DMS53 treated with DMSO at 0.1 percent for 48 hours (cell line): ENCODE results near the gene MME.

Experiments
- DNase-seq: peaks from one replicate; lab custom pipeline; 2025; ENCODE audit not compliant: unreplicated experiment; lab: John Stamatoyannopoulos, UW

MME gene

DNA sequence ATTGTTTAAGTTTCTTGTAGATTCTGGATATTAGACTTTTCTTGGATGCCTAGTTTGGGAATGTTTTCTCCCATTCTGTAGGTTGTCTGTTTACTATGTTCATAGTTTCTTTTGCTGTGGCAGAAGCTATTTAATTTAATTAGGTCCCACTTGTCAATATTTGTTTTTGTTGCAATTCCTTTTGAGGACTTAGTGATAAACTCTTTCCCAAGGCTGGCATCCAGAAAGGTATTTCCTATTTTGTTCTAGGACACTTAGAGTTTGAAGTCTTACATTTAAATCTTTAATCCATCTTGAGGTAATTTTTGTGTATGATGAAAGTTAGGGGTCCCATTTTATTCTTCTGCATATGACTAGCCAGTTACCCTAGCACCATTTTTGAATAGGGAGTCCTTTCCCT is 54.9 kb downstream of the MME start:
- no peak for DNase-seq

GRCh38 chr3:155138677-155139076 is 58.6 kb downstream of the MME start:
- DNase-seq = no peak

- no peak for DNase-seq
Observed at GRCh38 chr3:155147588-155147987, 67.5 kb downstream of the MME start.

DNA sequence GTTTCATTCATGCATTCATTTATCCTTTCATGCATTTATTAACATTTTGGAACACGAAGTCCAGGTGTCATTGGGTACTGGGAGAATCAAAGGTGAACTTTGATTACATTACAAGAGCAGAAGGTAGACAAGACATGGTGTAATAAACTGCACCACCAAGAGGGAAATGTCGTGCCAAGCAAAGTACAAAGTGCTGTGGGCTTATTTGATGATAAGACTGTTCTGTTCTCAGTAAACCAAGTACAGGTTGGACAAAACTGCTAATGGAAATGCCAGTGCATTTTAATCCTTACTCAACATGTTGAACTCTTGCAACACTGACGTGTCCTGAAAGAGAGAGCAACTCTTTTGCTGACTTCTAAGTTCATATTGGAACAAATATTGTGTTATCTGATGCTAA is 69.4 kb downstream of the MME start:
- no peak for DNase-seq

- no peak for DNase-seq
Observed at GRCh38 chr3:155153242-155154186, 73.4 kb downstream of the MME start.

DNA sequence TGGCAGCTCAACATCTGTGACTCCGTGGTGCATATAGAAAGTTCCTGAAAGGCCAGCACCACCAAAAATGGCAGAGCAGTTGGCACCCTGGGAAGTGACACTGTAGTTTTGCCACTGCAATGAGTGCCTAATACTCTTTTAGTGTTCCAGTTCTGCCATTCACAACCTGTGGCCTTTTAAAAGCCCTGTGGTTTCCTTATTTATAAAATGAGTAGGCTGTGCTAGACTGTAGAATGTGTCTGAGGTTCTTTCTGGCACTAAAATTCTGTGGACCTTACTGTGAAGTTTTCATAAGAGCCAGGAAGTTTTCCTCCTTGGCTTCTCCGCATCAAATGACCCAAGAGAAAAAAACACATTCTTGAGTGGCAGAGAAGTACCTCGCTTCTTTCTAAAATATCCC is 74.1 kb downstream of the MME start:
- no peak for DNase-seq

GRCh38 chr3:155158346-155159037 is 78.4 kb downstream of the MME start:
- no peak for DNase-seq

GRCh38 chr3:155159301-155159700 is 79.2 kb downstream of the MME start:
- no peak for DNase-seq

GRCh38 chr3:155161640-155162292 is 81.6 kb downstream of the MME start:
- no peak for DNase-seq

GRCh38 chr3:155164306-155164705 is 84.2 kb downstream of the MME start:
- DNase-seq = no peak

- no peak for DNase-seq
Observed at GRCh38 chr3:155166441-155166840, 86.3 kb downstream of the MME start.

GRCh38 chr3:155169197-155169596 is 89.1 kb downstream of the MME start:
- no peak for DNase-seq

DNA sequence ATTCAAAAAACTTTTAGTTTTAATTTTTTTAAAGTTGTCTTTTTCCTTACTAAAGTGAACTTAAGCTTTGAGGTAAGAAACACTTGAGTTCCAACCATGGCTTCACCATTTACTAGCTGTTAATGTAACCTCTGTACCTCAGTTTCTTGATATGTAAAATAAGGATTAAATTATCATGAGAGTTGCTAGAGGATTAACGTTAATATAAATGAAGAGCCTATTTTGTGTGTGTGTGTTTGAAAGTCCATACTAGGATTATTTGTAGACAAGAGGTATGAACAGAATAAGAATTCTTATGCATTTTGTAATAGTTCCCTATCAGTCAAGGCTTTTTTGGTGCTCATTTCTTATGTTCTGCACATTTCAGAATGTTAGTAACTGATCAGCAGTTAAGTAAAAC is 93.7 kb downstream of the MME start:
- DNase-seq = no peak

- DNase-seq = no peak
Observed at GRCh38 chr3:155178810-155179436, 98.8 kb downstream of the MME start.

- no peak for DNase-seq
Observed at GRCh38 chr3:155179437-155179827, 99.3 kb downstream of the MME start.

DNA sequence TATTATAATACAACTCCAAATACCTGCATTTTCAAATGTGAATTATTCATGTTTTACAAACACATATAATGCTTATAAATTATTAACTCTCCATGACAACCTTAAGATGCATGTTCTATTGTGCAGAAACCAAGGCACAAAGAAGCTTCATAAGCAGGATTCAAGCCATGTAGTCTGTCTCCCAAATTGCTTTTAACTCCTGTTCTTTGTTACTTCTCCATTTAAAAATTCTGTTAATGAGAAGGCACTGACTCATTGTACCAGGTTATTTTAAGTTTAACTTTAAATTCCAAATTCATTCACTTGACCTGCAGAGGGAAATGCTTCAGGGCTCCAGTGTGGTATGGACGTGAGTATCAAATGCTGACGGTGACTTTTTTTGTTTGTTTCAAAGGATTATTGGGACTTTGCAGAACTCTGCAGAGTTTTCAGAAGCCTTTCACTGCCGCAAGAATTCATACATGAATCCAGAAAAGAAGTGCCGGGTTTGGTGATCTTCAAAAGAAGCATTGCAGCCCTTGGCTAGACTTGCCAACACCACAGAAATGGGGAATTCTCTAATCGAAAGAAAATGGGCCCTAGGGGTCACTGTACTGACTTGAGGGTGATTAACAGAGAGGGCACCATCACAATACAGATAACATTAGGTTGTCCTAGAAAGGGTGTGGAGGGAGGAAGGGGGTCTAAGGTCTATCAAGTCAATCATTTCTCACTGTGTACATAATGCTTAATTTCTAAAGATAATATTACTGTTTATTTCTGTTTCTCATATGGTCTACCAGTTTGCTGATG is 100.0 kb downstream of the MME start:
- DNase-seq = no peak

DNA sequence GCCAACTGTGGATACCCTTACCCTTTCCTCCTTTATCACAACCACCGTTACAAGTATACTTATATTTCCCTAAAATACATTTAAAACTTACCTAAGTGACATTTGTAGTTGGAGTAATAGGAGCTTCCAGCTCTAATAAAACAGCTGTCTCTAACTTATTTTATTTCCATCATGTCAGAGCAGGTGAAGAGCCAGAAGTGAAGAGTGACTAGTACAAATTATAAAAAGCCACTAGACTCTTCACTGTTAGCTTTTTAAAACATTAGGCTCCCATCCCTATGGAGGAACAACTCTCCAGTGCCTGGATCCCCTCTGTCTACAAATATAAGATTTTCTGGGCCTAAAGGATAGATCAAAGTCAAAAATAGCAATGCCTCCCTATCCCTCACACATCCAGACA is 102.3 kb downstream of the MME start:
- no peak for DNase-seq

- DNase-seq = no peak
Observed at GRCh38 chr3:155184011-155184410, 103.9 kb downstream of the MME start.

DNA sequence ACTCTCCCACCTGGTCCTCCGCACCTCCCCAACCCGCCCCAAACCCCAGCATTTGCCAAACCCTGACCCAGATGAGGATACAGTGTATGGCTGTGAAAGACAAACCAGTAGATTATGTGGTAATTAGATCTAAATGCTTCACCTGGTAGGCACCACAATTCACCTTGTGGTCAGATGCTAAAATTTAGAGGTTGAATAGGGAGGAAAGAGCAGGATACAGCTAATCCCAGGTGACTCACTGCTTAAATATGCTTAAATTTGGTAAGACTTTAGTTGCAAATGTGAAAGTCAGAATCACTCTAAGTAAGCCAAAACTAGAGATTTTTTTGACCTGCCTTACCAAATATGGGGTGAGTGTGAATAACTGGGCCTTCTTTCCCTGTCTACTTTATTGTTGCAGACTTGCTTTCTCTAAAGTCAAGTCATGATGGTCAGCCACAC is 105.5 kb downstream of the MME start:
- DNase-seq = no peak

DNA sequence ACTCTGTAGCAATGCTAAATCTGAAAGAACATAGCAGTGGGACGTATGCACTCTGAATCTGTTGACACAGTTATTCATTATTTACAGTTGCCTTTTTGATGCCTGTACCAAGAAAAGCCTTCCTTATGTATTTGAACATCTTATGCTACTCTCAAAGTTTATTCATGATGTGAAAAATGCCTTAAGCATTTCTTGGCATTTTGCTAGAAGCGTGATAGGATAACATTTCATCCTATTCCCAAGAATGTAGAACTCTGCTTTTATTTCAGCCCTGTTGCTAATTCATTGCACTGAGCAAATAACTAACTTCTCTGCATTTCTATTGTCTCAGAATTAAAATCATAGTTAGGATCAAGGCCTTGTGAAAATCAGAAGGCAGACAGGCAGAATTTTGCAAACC is 107.9 kb downstream of the MME start:
- no peak for DNase-seq

- no peak for DNase-seq
Observed at GRCh38 chr3:155189478-155189877, 109.4 kb downstream of the MME start.
